ENCODE results near the gene COL27A1. TPM values are rescaled to one million over a fixed set of nuclear protein-coding genes. Genes with fewer than 3 reads are reported as not detected.

The COL27A1 gene
- total RNA-seq, 1 experiment from 2014 or later: 12.0 TPM

- ChIA-PET RAD21 (ENCODE audit: low non-redundant PET in 1 of 2, low total read pairs in 2 of 2, uncharacterized antibody in 2 of 2, unreplicated experiment in 2 of 2) (no interaction called here), CTCF (no interaction called here), POLR2A (no interaction called here)
- no peak overlapping the region for H3K4me2 ChIP-seq (ENCODE audit: low read length)
- BruUV-seq (replicated peaks): no TSS peak
- H3K9me3 ChIP-seq (ENCODE audit: control insufficient read depth in 1 of 2, insufficient read depth in 1 of 2, low read depth in 1 of 2, low read length in 2 of 2): no peaks in the 10 kb centered on the region
- no peak overlapping the region for H2AFZ ChIP-seq (ENCODE audit: low read depth, low read length, poor library complexity, severe bottlenecking)
- DNase-seq (ENCODE audit: low read depth, low spot score) (no peak), ATAC-seq (no peak)
- no peaks in the 10 kb centered on the region for H4K20me1 ChIP-seq (ENCODE audit: insufficient read depth)
- peaks cover 11% of the 10 kb centered on the region; the same call in 1 of the 2 replicates for H3K27me3 ChIP-seq (ENCODE audit: insufficient read depth, low read length)
- TF ChIP-seq CTCF (IDR thresholded peaks at IDR 0.05 in 2 of 3, conservative IDR thresholded peaks at IDR 0.05 in 1 of 3; ENCODE audit: borderline replicate concordance in 1 of 3, insufficient read depth in 1 of 3, low read depth in 2 of 3, low read length in 2 of 3): no peak
- no peak for TF ChIP-seq CEBPB (IDR thresholded peaks at IDR 0.05; ENCODE audit: low read depth)
- TF ChIP-seq YY1 (IDR thresholded peaks at IDR 0.05; ENCODE audit: extremely low read depth, insufficient replicate concordance, low read depth, low read length): no peak
- no peak for TF ChIP-seq ZBTB33 (IDR thresholded peaks at IDR 0.05; ENCODE audit: extremely low read depth, insufficient replicate concordance, low read length)
- no peak for TF ChIP-seq RAD21 (IDR thresholded peaks at IDR 0.05; ENCODE audit: low read depth)
- TF ChIP-seq, protein P1, sequence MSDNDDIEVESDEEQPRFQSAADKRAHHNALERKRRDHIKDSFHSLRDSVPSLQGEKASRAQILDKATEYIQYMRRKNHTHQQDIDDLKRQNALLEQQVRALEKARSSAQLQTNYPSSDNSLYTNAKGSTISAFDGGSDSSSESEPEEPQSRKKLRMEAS (IDR thresholded peaks at IDR 0.05): no peak
- TF ChIP-seq CBX3 (IDR thresholded peaks at IDR 0.05; ENCODE audit: low read depth): no peak
- no peak for TF ChIP-seq POLR2AphosphoS5 (IDR thresholded peaks at IDR 0.05; ENCODE audit: low read depth, low read length)
- TF ChIP-seq SP1 (IDR thresholded peaks at IDR 0.05; ENCODE audit: low read depth): no peak
- no peak for TF ChIP-seq FOSL1 (IDR thresholded peaks at IDR 0.05; ENCODE audit: low read depth)
- intact Hi-C loops (cut with micrococcal nuclease): no loop called here
- H3K4me1 ChIP-seq (ENCODE audit: control insufficient read depth in 1 of 2, insufficient read depth in 2 of 2, low read length in 2 of 2): no peaks in the 10 kb centered on the region
- H3K9ac ChIP-seq (ENCODE audit: low read length): no peak overlapping the region
- no peaks in the 10 kb centered on the region for H3K79me2 ChIP-seq (ENCODE audit: insufficient read depth, low read length)
- H3K27ac ChIP-seq (ENCODE audit: low read depth, low read length): no peak overlapping the region
- H3K4me3 ChIP-seq (replicated peaks in 1 of 2; ENCODE audit: low read depth in 1 of 2, low read length in 2 of 2): no peak overlapping the region
- H3K9me2 ChIP-seq (ENCODE audit: insufficient read depth): no peaks in the 10 kb centered on the region
- H3K36me3 ChIP-seq (ENCODE audit: control insufficient read depth in 1 of 2, insufficient read depth in 2 of 2, low read length in 2 of 2): no peaks in the 10 kb centered on the region
These were observed 34.9 kb upstream of the COL27A1 start for GRCh38 chr9:114120192-114121014.

Measured in HCT116 (cell line).